Stimulated activated CD8-positive, alpha-beta memory T cell treated with anti-CD3 and anti-CD28 coated beads, Interleukin-15, amount 100 ng/mL, for 24 hours (primary cell): Measurements from ENCODE around the gene LSP1.

Experiments
- DNase-seq: peaks from one replicate; pipeline ENCODE4 v3.0.0-alpha.2; 2020; ENCODE audit warnings: low read depth

The LSP1 gene

DNA sequence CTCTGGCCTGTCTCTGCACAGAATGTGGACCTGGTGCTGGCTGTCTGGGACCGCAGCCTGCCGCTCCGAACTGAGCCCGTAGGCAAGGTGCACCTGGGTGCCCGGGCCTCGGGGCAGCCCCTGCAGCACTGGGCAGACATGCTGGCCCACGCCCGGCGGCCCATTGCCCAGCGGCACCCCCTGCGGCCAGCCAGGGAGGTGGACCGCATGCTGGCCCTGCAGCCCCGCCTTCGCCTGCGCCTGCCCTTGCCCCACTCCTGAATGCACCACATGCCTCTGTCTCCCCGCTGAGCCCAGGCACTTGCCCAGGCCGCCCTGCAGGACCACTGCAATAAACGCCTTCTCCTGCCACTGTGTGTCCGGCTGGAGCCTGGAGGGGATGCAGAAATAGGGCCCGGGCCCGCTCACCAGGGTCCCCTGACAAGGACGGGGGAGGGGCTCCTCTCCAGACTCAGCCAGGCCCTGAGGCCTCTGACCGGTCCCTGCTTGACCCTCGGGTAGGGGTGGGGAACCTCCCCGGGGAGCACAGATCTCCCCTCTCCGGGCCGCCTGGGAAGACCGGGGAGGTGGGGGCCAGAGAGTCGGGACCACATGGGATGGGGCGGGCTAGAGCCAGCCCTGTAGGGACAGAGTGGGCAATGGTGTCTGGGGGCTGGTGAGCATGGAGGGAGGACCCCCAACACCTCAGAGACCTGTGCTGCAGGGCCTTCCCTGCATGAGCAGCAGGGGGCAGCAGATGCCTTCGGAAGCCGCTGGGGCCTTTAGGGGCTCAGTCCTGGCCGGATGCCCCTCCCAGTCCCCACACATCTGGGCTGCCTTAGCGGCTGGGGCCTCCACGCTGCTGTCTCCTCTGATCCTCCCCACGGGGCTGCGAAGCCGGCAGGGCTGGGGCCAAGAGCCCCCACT lies 15.5 kb upstream of the LSP1 start:
- peak; percentile 61 for DNase-seq

DNA sequence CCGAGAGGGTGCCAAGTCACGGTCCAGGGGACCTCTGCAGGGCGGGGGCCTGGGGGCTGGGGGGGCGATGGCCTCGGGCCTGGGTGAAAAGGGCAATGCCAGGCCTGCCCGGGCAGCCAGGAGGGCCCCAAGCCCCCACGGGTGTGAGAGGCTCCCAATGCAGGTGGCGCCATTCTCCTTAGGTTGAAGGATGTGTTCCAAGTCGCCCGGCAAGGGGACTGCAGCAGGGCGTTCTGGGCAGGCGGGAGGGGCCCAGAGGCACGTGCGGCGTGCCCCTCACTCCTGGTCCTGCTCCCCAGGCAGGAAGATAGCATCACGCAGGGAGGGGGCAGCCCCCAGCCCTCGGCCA lies 14.8 kb upstream of the LSP1 start:
- no peak for DNase-seq

DNA sequence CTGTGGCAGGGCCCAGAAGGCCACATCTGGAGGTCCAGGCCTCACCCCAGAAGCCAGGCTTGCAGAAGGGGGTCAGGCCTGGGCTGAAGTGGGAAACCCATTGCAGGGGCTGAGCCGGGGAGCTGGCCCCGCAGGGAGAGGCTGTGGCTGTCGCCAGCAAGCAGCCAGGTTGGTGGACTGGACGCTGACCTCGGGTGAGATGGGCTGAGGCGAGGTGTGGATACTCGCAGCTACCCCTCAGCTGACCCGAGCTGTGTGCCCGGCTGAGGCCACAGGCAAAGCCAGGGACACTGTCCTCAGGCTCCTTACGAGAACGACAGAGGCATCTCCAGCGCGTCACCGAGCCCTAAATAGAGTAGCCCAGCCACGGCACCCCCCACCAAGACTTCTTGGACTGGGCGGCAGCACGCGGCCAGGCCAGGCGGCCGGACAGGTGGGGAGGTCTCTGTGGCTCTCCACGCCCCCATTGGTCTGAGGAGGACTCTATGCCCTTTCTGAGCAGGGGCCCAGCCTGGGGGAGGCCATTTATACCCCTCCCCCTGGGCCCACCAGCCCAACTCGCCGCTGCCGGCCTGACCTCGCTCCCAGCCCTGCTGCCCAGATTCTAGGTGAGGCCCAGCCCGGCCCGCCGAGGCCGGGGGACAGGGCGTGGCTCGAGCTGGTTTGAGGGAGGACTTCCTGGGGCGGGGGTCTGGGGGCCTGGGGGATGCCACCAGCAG lies 14.3 kb upstream of the LSP1 start, which contains the start of gene TNNI2:
Gene TNNI2, plus strand, starts transcription at position 556 of the 719 bp plus-strand sequence. CDS start 716 bp downstream, outside the sequence.
- no peak for DNase-seq

GRCh38 chr11:1839204-1839923 lies 13.5 kb upstream of the LSP1 start:
- no peak for DNase-seq

DNA sequence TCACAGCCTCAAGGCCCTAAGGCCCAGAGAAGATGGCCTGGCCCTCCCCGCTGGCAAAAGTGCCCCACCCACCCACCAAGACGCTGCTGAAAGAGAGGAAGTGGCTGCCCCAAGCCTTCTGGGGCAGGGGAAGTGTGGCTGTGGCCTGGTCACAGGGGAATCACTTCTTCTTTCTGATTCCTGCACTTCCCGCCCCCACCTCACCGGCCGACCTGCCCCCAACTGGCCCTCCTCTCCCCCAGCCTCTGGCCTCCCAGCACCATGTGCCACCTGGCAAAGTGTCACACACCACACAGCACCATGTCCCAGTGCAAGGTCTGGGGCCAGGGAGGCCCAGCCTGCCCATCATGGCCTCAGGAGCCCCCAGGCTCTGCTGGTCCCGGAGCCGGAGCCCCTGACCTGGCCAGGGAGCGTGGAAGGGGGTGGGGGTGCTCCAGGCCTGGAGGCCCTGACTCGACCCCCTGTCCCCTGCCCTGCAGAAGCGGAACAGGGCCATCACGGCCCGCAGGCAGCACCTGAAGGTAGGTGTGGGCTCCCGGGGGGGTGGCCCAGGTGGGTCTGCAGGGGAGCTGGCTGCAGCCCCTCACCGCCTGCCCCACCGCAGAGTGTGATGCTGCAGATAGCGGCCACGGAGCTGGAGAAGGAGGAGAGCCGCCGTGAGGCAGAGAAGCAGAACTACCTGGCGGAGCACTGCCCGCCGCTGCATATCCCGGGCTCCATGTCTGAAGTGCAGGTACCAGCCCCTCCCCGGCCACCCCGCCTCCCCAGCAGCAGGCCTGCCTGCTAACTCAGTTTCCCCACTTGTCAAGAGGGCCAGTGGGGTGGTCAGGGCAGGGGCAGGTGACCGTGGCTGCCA lies 12.7 kb upstream of the LSP1 start:
- no peak for DNase-seq

DNA sequence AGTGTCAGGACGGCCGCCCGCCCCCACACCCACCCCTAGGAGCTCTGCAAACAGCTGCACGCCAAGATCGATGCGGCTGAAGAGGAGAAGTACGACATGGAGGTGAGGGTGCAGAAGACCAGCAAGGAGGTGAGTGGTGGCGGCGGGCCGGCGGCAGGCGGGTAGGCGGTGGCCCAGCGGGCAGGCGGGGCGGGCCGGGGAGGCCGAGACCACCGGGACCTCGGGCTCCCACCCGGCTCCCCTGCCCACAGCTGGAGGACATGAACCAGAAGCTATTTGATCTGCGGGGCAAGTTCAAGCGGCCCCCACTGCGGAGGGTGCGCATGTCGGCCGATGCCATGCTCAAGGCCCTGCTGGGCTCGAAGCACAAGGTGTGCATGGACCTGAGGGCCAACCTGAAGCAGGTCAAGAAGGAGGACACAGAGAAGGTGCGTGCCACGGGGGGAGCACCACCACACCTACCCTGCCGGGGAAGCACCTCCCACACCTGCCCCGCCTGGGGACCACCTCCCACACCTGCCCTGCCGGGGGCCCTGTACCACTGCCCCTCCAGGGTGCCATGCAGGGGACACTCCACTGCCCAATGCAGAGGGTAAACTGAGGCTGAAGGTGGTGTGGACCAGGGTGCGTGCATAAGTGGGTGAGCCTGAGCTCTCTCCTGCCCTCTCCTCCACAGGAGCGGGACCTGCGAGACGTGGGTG lies 12.0 kb upstream of the LSP1 start:
- DNase-seq = no peak

- DNase-seq = no peak
Measured at GRCh38 chr11:1841511-1842148, 11.3 kb upstream of the LSP1 start.

DNA sequence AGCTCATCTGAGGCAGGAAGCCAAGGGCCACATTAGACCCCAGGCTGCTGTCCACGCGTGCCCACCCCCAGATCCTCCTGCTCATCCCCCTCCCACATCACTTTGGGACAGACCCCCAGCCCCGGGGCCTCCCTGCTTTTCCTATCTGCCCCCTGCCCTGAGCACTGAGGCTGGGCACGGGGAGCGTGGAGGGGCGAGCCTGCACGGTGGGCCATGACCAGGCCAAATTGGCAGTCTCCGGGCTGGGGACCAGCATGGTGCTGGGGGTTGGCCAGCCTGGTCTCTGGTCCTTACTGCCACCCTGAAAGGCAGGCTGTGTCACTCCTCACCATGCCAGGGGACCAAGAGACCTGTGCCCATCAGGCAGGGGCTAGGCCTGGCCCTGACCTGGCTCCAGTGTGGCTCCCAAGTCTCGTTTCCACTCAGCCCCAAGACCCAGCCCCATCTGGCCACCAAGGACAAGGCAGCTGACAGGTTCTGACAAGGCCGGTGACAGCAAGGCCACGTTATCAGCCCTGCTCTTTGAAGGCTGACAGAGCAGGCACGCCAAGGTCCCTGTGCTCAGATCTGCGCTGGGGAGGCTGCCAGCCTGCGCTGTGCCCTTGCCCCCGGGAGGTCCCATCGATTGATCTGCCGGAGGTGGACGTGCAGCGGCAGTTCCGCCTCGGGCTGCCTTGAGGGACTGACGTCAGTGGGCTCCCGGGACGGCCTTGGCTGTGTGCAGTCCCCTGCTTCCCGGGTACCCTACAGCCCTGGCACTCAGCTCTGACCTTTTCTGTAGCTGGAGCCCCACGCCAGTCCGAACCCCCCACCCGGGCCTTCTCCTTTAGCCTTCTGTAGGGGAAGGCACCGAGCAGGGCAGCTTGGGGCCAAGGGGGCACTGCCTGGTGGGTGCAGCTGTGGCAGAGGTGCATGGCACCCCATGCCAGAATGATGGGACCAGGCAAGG lies 10.5 kb upstream of the LSP1 start:
- no peak for DNase-seq

GRCh38 chr11:1843098-1843473 lies 9.8 kb upstream of the LSP1 start:
- no peak for DNase-seq

DNA sequence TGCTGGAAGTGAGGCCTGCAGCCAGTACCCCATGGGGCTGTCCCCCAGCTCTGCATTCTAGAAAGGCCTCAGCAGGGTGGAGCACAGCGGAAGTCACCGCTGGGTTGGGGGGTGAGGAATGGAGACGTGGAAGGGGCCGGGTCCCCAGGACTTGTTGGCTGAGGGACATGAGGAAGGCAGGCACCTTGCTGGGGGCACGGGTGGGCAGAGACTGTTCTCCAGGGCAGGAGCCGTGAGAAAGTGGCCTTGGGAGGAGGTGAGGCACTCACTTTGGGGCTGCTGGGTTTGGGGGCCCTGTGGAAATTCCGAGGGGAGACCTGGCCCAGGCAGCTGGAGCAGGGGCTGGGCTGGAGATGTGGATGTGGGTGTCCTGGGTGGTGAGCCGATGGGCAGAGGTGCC lies 9.1 kb upstream of the LSP1 start:
- DNase-seq = no peak

GRCh38 chr11:1844221-1845094 lies 8.4 kb upstream of the LSP1 start:
- no peak for DNase-seq

GRCh38 chr11:1845095-1845429 lies 7.8 kb upstream of the LSP1 start:
- DNase-seq = no peak

- DNase-seq = no peak
Measured at GRCh38 chr11:1845561-1846452, 7.1 kb upstream of the LSP1 start.

- no peak for DNase-seq
Measured at GRCh38 chr11:1846453-1846932, 6.4 kb upstream of the LSP1 start.

- DNase-seq = no peak
Measured at GRCh38 chr11:1847006-1847735, 5.7 kb upstream of the LSP1 start.

DNA sequence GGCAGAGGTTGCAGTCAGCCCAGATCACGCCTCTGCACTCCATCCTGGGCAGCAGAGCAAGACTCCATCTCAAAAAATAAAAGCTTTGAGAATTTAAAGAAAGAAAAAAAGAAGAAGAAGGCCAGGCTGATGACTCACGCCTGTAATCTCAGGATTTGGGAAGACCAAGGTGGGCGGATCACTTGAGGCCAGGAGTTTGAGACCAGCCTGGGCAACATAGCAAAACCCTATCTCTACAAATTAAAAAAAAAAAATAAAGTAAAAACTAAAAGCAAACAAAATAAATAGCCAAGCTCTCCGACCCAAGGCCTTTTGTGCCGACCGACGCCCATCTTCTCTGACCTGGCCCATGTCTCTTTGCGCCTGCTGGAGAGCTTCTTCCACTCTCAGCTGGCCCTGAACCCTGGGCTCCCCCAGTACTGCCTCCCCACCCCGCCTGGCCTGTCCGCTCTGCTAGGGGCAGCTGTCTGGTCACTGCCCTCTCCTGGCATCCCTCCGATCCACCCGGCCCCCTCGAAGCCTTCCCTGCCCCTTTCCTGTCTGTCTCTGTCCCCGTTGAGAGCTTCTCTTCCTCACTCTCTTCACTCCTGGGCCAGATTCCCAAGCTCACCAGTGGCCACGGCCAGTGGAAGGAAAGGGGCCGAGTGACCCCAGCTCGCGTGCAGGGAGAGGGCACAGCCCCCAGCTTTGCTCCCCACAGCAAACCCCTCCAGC lies 4.8 kb upstream of the LSP1 start:
- DNase-seq = no peak
